Measurements from ENCODE around the gene UTY.

UTY gene

DNA sequence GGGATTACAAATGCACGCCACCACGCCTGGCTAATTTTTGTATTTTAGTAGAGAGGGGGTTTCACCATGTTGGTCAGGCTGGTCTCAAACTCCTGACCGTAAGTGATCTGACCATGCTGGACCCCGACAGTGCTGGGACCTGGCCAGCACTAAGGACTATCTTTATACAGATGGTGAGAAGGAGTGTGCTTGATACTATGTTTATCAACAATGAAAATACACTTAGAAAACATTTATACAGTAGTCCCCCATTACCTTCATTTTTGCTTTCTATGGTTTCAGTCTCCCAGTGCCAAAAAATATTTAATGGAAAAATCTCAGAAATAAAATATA lies 111.4 kb downstream of the UTY start:
- no peak for TF ChIP-seq EZH2phosphoT487 (IDR thresholded peaks at IDR 0.05; ENCODE audit: low read length)
- TF ChIP-seq CTCF (IDR thresholded peaks at IDR 0.05; ENCODE audit: low read length) = no peak
- no peak for TF ChIP-seq EZH2 (optimal IDR thresholded peaks at IDR 0.05; ENCODE audit: low read depth, low read length)
- Histone ChIP-seq H3K4me2 (ENCODE audit: low read depth, low read length) (no peak overlapping the region), H3K9me3 (replicated peaks; ENCODE audit: insufficient read depth, low read length) (no peaks in the 10 kb centered on the region), H3K27ac (ENCODE audit: low read length) (no peak overlapping the region), H3K4me3 (ENCODE audit: low read length) (no peak overlapping the region), H3F3A (ENCODE audit: insufficient read depth, low read length) (no peaks in the 10 kb centered on the region), H4K20me1 (ENCODE audit: insufficient read depth, low read length) (no peaks in the 10 kb centered on the region), H3K9ac (ENCODE audit: low read length) (no peak overlapping the region), H3K9me2 (replicated peaks; ENCODE audit: insufficient read depth, low read length) (no peaks in the 10 kb centered on the region), H3K4me1 (ENCODE audit: low read length) (no peaks in the 10 kb centered on the region), H3K79me2 (ENCODE audit: low read length) (no peaks in the 10 kb centered on the region), H3K36me3 (replicated peaks; ENCODE audit: insufficient read depth, low read length) (no peaks in the 10 kb centered on the region), H2AFZ (ENCODE audit: low read length) (no peak overlapping the region), H3K27me3 (replicated peaks; ENCODE audit: insufficient read depth, low read length) (no peaks in the 10 kb centered on the region)
- no peak for DNase-seq

DNA sequence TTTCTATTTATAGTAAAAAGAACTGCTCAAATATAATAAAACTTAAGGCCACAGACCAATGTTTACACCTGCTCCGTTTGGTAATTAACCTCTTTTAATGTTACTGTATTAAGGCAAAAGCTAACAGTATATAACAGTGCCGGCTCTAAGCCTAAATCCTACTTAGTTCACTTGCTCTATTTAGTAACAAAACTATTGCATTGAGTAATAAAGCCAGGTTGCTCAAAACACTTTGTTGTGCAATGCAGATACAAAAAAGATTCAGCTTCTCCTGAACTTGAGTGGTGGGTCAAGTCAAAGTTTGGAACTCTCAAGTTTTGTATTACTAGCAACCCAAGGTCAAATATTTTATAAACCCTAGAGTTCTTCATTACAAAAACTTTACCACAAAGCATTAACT lies 116.2 kb downstream of the UTY start:
- no peak overlapping the region for H3K4me2 ChIP-seq (ENCODE audit: low read depth, low read length)
- H3K9me3 ChIP-seq (replicated peaks; ENCODE audit: insufficient read depth, low read length) = no peaks in the 10 kb centered on the region
- H3K9ac ChIP-seq (ENCODE audit: low read length) = no peak overlapping the region
- H3K79me2 ChIP-seq (ENCODE audit: low read length) = no peaks in the 10 kb centered on the region
- no peaks in the 10 kb centered on the region for H3K9me2 ChIP-seq (replicated peaks; ENCODE audit: insufficient read depth, low read length)
- no peaks in the 10 kb centered on the region for H3K4me1 ChIP-seq (ENCODE audit: low read length)
- DNase-seq = no peak
- H3K27me3 ChIP-seq (replicated peaks; ENCODE audit: insufficient read depth, low read length) = no peaks in the 10 kb centered on the region
- no peak overlapping the region for H3K27ac ChIP-seq (ENCODE audit: low read length)
- H2AFZ ChIP-seq (ENCODE audit: low read length) = no peak overlapping the region
- H3F3A ChIP-seq (ENCODE audit: insufficient read depth, low read length) = no peaks in the 10 kb centered on the region
- TF ChIP-seq EZH2 (optimal IDR thresholded peaks at IDR 0.05; ENCODE audit: low read depth, low read length) = no peak
- TF ChIP-seq EZH2phosphoT487 (IDR thresholded peaks at IDR 0.05; ENCODE audit: low read length) = no peak
- TF ChIP-seq CTCF (IDR thresholded peaks at IDR 0.05; ENCODE audit: low read length) = no peak
- H3K36me3 ChIP-seq (replicated peaks; ENCODE audit: insufficient read depth, low read length) = no peaks in the 10 kb centered on the region
- H3K4me3 ChIP-seq (ENCODE audit: low read length) = no peak overlapping the region
- H4K20me1 ChIP-seq (ENCODE audit: insufficient read depth, low read length) = no peaks in the 10 kb centered on the region

- H3K36me3 ChIP-seq (replicated peaks; ENCODE audit: insufficient read depth, low read length) = no peaks in the 10 kb centered on the region
Observed at GRCh38 chrY:13362662-13363061, 117.2 kb downstream of the UTY start.

More at GRCh38 chrY:13362662-13363061, 117.2 kb downstream of the UTY start:
- Histone ChIP-seq H3K4me1 (ENCODE audit: low read length) (no peaks in the 10 kb centered on the region), H3K27ac (ENCODE audit: low read length) (no peak overlapping the region), H3F3A (ENCODE audit: insufficient read depth, low read length) (no peaks in the 10 kb centered on the region), H3K9me3 (replicated peaks; ENCODE audit: insufficient read depth, low read length) (no peaks in the 10 kb centered on the region), H3K27me3 (replicated peaks; ENCODE audit: insufficient read depth, low read length) (no peaks in the 10 kb centered on the region), H3K79me2 (ENCODE audit: low read length) (no peaks in the 10 kb centered on the region), H3K9ac (ENCODE audit: low read length) (no peak overlapping the region), H2AFZ (ENCODE audit: low read length) (no peak overlapping the region), H3K4me2 (ENCODE audit: low read depth, low read length) (no peak overlapping the region), H4K20me1 (ENCODE audit: insufficient read depth, low read length) (no peaks in the 10 kb centered on the region), H3K4me3 (ENCODE audit: low read length) (no peak overlapping the region), H3K9me2 (replicated peaks; ENCODE audit: insufficient read depth, low read length) (no peaks in the 10 kb centered on the region)
- no peak for DNase-seq
- no peak for TF ChIP-seq EZH2 (optimal IDR thresholded peaks at IDR 0.05; ENCODE audit: low read depth, low read length)
- no peak for TF ChIP-seq EZH2phosphoT487 (IDR thresholded peaks at IDR 0.05; ENCODE audit: low read length)
- TF ChIP-seq CTCF (IDR thresholded peaks at IDR 0.05; ENCODE audit: low read length) = no peak

All from MM.1S (cell line).